HG03039 (cell line): ENCODE results near the gene NEUROG1.

Experiments used
- ATAC-seq: cut with Tn5 transposase; IDR thresholded peaks from one replicate; pipeline ENCODE4 v1.9.1; 2021; ENCODE audit warnings: mild to moderate bottlenecking, moderate library complexity; ENCODE audit not compliant: unreplicated experiment

The NEUROG1 gene

DNA sequence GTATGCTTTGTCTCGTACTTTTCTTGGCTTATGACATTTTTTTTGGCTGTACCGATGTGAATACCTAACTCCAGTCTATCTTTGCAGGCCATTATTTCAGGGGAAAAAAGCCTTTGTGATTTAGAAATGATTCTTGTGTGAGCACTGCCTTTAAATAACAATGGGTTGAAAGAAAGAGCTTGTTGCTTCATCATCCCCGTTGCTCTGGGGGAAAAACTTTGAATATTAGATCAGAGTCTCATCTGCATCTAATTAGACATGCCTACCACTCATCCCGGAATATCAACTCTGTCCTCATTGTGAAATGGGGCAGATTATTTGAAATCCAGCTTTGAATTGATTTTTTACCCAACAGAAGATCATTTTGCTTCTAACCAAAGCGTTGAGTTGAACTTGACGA lies 29.5 kb upstream of the NEUROG1 start:
- ATAC-seq: no peak

DNA sequence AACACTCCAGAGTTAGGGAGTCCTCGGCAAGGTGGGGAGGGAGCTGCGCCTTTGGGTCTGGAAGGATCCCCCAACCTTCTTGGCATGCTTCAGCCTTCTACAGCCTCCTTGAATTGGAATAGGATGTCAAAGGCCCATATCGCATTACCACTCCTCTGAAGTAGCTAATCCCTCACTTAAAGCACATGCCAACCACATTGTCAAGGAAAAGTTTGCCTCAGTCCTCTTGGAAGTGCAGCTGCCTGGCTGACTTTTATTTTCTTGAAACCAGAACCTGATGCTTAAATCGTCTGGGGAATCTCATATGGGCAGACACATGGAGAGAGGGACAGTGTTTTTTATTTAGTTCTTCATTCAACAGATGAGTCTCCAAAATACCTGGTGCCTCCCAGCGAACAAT lies 28.6 kb upstream of the NEUROG1 start:
- no peak for ATAC-seq

DNA sequence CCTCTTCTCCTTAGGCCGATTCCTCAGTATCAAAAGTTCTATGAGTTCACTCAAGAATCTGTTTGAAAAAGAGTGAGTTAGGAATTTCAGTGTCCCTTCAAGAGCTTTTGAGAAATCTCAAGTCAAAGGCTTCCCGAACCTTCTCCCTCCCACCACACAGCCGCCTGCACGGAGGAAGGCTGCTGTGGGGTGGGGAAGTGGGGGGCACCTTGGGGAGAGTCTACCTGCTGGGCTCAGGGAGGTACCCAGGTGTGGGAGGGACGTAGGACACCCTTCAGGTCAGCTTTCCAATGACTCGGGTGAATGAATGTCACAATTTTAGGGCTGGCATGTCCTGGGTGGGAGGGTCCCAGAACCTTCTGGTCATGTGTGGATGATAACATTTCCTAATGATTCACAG lies 25.5 kb upstream of the NEUROG1 start:
- ATAC-seq: no peak

DNA sequence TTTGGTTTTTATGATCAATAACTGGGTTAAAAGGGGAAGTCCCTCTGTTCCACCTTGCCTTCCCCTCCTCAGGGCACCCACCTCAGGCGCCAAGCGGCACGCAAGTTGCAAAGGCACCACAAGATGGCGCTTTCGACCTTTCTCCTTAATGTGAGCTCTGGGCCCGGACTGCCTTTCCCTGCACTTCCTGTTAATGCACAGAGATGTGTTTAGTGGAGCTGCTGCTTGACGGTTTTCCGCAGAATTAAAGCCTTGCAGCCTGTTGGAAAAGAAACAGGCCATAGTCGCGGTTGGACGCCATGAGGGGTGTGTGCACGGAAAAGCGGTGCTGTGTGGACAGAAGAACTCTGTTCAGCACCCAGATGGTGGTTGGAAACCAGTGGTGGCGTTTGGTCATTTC lies 25.1 kb upstream of the NEUROG1 start:
- ATAC-seq: peak; percentile 89

DNA sequence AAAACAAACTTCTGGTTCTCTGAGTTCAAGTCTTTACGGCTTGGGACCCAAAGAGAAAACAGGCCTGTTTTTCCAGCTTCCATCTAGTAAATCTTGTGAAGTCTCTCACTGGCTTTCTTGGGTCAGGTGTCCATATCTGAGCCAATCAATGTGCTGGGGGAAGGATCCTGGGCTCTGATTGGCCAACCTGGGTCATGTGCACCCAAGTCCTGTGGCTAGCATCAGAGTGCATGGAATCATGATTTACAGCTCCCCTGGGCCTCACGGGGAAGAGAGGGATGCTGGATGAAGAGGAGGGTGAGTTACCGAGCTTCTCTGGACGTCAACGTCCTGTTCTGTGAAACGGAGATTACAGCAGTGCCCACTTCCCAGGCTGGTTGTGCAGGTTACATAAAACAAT lies 23.6 kb upstream of the NEUROG1 start:
- ATAC-seq: no peak

DNA sequence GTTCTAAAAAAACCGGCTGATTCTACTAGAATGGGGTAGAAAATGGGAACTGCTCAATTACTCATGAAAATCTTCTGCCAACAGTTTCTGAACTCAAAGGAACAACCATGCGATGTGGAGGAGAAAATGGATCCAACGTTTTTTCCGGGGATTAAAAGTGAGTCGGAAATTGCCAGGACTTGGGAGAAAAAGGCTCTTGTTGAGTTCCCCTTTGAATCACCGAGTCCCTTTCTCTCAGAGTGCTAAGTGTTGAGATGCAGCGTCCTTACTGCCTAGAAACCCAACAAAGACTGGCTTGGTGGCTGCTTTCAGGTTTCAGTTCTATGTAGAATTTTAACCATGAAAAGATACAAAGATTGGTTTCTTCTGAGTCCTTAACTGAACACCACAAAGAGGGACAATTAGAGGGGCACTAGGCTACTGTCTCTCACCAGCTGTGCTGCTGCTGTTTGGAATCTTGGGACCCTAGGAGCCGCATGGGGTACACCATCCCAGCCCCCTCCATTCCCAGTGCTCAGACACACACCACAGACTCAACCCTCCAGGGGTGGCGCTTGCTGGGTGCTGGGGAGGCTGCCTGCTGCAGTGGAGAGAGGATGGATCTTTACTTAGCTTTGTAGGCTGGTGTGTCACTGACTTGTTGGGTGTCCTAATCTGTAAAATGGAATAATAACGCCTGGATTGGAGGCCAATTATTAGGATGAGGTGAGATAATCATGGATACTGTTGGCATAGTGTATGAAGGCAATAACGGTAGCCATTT lies 21.5 kb upstream of the NEUROG1 start:
- no peak for ATAC-seq

DNA sequence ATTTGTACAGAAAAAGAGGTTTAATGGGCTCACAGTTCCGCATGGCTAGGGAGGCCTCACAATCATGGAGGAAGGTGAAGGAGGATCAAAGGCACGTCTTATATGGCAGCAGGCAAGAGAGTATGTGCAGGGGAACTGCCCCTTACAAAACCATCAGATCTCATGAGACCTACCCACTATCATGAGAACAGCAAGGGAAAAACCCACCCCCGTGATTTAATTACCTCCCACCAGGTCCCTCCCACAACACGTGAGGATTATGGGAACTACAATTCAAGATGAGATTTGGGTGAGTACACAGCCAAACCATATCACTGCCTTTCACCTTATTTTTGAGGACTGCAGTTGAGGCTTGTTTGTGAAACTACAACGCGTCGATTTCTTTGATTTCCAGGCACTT lies 20.9 kb upstream of the NEUROG1 start:
- no peak for ATAC-seq

DNA sequence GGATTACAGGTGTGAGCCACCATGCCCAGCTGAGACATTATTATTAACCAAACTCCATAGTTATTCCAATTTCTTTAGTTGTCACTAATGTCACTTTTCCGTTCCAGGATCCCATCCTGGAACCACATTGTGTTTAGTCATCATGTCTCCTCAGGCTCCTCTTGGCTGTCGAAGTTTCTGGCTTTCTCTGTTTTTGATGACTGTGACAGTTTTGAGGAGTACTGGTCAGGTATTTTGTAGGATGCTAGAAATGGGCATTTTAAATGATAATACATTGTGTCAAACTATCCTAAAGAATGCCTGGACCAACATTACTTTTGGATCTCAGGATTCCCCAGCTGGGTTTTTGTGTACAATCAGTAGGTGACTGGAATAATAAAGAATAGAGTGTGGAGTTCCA lies 19.8 kb upstream of the NEUROG1 start:
- ATAC-seq: no peak

DNA sequence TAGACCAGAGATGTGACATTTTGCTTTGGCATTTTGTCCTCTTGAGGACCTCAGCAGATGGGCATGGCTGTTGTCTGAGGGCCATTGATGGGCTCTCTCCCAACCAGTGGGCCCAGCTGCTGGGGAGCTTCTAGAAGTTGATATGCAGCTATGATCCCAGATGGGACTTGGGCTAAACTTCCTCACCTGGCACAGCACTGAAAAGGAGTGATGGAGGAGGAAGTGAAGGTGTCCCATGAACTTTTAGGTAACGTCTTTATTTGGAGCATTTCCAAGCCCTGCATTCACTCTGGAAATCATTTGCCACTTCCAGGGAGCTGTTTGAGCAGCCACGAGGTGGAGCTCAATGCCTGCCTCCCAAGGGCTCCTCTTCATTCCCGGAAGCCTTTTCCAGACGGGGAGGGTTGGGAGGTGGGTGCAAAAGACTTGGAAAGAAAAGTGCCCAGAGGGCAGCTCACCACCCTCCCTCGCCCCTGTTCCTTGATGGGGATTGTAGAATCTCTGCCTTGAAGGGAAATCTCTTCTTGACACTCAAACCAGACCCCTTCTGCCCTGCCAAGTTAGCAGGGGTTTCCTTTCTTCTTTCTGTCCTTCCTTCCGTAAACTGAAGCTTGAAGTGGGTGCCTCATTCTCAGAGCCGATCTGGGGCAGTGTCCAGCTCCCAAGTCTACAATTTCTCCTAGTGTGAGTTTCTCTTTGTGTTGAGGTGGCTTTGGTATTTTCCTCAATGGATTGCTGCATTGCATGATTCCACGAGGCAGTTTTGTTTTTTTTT lies 18.1 kb upstream of the NEUROG1 start:
- no peak for ATAC-seq

DNA sequence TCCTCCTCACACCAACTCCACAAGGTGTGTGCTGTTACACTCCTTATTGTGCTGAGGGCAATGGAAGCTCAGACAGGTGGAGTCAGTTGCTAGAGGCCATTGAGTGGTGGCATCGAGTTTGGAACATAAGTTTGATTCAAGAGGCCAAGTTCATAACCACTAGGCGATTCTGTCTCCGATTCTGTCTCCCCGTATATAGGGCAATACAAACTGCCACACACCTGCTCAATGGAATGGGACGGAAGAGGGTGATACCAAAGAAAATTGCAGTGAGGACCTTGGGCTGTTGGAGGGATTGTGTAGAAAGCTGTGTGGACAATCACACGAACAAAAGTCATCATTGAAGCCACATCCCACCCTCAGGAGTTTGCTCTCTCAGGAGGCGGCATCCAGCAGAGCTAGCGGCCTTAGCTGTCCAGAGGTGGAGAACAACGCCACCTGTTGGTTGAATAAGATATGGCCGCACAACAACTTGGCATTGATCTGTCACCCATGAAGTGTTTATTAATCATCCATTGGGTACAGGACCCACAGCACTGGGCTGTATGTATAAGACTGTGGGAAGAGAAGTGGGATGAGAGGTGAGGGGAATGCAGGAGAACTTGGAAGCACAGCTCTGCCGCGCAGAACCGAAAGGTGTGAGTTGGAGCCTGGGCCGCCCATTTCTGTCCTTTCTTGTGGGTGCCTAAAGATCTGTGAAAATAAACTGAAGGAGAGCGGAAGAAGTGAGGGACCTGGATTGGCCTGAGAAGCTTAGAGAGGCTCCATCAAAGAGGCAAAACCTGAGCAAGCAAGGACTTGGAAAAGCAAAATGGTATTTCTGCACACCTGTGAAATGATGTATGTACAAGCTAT lies 16.1 kb upstream of the NEUROG1 start:
- ATAC-seq: peak; percentile 59

DNA sequence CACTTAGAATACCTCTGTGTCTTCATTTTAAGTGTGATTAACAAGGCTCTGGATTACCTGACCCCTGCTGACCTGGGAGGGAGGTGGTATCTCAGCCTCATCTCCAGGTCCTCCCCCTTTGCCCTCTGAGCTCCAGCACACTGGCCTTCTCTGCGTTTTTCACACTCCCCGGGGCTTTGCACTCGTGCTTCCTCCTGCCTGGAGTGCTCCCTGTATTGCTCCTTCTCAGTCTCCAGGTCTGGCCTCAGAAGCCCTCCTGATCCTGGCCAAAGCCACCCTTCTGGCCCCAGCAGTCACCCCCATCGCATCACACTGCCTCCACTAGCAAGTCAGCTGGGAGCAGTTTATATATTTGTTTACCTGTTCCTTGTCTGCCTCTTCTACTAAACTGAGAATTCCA lies 13.6 kb upstream of the NEUROG1 start:
- no peak for ATAC-seq

DNA sequence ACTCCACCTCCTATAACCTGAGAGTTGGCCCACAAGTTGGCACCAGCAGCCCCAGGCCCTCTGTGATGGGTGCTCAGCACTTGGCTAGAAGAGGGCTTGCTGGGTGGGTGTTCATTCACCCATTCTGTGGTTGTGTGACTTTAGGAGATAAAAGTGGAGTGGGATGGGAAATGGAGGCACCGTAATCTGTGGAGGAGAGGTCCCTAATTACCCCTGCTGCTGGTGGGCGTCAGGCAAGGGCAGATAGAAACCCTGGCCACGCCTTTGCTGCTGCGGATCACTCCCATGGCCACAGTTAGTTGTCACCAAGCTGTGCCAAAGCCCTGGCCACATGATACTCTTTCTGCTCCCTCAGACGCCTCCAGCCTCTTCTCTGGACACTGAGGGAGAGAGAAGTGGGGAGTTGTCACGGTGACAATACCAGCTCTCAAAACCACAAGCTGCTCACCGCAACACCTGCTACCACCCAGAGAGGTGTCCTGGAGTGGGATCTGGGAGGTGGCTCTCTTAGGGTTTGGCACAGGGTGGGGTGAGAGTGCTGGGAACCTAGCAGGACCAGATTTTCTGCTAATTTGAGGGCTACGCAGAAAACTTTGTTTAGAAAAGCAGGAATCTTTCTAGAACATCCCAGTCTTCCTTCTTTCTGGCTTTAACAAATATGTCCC lies 12.0 kb upstream of the NEUROG1 start:
- ATAC-seq: no peak

DNA sequence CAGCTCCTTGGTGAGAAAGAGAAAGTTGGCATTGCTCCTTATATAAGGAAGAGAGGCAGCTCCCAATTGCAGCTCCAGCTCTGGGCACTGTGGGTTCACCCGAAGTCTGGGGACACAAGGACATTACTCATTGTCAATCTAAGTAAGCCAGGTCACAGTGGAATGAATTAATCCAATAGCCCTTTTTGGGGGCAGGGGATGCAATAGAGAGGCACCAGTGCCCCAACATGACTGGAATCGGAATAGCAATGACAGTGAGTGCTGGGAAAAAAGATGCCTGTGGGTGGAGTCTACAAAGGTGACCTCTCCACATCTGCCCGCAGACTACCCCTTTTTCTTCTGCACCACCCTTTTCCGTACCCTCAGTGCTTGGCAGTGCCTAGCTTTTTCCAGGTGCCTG lies 11.1 kb upstream of the NEUROG1 start:
- ATAC-seq: no peak

DNA sequence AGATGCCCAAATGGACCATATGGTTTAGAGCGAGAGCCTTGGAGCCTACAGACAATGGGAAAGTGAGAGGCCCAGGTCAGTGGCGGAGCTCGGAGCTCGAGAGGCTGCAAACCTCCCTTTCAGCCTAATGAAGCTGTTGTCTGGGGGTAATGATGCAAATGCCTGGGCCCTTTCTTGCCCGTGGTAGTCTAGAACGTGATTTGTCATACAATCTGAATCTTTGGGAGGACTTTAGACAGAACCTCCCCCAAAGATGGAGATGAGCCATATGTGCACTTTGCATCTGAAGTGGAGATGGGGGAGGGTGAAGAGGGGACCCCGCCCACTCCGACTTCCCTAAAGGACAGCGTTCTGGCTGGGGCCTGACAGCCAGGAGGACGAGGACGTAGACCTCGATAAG lies 10.3 kb upstream of the NEUROG1 start:
- ATAC-seq: no peak

DNA sequence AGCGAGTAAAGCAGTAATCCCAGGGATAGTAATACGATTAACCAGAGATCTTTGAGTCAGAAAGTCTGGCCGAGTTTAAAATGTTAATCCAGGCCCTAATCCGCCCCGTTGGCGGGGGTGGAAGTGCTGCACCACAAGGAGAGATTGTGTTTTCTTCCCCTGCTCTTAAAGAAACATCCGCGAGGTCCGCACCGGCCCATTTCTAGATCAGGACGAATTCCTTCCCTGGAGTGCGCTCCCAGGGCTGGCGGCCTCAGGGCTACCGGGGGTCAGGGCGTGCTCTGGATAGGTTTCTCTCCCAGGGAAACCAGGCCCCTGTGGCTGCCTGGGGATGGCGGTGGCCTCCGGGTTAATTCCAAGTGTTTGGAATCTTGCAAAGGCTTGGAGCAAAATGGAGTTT lies 9.3 kb upstream of the NEUROG1 start:
- no peak for ATAC-seq

DNA sequence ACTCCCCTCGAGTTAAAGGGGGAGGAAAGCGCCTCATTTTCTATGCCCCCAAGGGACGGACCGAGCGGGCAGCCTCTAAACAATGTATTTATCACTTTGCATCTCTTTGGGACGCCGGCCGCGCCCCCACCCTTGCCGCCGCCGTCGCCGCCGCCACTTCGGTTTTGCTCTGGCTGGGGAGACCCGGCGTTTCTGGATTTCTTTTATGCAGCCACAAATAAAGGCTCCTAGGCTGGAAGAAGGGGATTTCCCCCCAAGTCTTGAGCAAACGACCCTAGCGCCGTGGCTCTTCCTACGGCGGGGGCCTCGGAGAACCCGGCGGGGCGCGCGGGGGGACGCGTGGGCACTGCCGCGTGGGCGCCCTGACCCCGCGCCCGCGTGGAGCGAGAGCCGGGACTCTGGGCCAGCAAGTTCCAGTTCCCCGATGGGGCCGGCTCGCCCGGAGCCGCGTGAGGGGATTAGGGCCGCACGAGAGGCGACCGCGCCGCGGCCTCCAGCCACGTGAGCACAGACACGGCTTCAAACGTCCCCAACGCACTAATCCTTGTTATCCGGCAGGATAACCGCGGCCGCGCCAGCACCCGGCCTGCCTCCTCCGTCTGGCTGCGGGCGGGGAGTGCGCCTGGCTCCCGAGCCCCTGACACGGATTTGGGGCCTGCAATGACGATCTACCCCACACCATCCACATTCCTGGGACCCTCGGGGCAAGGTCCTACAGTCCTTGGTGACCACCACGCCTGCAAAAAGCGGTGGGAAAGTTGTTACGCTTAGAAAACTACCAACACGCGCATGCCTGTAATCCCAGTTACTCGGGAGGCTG lies 7.9 kb upstream of the NEUROG1 start:
- no peak for ATAC-seq

DNA sequence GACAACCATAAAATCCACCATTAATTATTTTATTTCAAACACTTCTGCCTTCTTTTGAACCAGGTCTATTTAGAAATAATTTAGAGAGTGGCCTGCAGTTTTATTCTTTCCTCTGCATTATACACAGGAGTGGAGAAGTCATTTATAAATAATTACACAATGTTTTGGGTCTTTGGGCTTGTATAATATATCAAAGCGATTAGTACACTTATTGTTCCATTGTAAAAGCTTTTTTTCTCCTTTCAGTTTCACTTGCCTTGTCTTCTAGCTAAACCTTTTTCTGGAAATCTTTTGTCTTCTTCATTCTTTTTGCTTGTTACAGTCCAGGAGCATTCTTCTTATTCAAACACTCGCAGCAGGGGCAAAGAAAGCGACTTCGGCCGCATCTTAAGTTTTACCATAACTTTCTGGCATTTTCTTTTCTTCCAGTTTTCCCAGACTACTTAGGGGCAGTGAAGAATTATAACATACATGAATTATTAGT lies 7.3 kb upstream of the NEUROG1 start:
- no peak for ATAC-seq

DNA sequence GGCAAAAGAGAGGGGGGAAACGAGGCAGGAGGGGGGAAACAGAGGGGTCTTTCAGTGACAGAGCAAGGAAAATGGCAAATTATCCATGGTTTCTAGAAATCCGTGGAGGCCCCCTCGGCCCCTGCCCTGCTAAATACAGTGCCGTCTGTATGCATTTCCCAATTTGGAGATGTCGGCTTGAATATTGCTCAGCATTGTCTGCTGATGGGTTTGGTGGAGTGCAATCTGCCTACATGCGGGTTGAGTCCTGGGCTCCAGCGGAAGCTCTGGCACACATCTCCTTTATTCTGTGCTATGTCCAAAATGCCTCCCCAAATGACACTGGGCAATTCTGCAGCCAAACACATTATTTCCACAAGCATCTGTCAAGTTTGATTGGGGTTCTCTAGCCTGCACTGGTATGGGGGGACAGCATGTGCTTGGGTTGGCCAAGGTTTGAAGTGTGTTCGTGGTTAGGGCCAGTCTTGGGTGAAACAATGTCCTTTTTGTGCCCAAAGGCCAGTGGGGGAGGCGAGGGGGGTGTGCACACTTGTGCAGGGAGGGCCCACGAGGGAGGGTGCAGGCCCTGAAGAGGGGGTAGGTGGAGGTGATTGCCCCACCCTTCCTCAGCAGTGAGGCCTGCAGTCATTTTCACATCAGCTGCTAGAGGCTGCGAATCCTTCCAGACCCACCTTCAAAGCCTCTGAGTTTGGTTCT lies 6.2 kb upstream of the NEUROG1 start:
- no peak for ATAC-seq

DNA sequence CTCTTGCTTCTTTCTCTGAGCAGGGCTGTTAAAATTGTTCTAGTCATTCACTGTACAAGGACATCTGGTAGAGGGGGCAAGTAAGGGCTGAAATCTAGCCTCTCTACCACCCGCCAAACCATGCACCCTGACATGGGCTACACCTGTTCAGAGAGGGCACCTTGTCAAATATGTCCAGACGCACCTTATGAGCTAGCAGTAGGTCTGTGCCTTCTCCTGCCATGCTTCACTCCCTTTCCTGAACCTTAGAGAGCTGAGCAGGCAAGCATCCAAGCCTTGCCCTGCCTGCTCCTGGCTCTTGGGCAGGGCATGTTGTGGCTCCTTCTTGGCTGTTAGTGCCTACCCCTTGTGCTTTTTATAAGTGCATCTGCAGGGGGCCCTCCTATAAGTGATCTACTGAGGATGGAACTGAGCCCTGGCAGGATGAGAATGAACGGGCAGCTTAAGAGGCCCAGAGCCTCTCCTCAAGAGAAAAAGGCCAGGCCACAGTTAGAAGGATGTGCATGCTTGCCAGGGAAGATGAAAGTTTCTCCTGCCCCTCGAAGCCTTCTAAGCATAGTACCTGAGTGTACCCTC lies 3.8 kb upstream of the NEUROG1 start:
- no peak for ATAC-seq
